GM21360 (cell line): ENCODE results near the gene FOXP1.
"Not testable (repeated sequence)": the region's sequence is repeated elsewhere in the genome, so short reads cannot be mapped to it uniquely, and the experiment has no call there.

Source experiments
- ATAC-seq: cut with Tn5 transposase; IDR thresholded peaks from one replicate; pipeline ENCODE4 v1.9.1; 2021; ENCODE audit warnings: mild to moderate bottlenecking, moderate library complexity; ENCODE audit not compliant: unreplicated experiment

Gene FOXP1

GRCh38 chr3:70975981-70976380 is 607.5 kb downstream of the FOXP1 start:
- ATAC-seq: not testable (repeated sequence)

- ATAC-seq: no peak
Observed at GRCh38 chr3:70974747-70975146, 608.8 kb downstream of the FOXP1 start.

- no peak for ATAC-seq
Observed at GRCh38 chr3:70973558-70973957, 610.0 kb downstream of the FOXP1 start.

GRCh38 chr3:70972855-70973254 is 610.7 kb downstream of the FOXP1 start:
- ATAC-seq: no peak

GRCh38 chr3:70970952-70971351 is 612.6 kb downstream of the FOXP1 start:
- no peak for ATAC-seq

GRCh38 chr3:70970171-70970570 is 613.4 kb downstream of the FOXP1 start:
- ATAC-seq: no peak

- ATAC-seq: no peak
Observed at GRCh38 chr3:70963431-70964275, 619.9 kb downstream of the FOXP1 start.

- no peak for ATAC-seq
Observed at GRCh38 chr3:70959506-70960291, 623.8 kb downstream of the FOXP1 start.

- ATAC-seq: no peak
Observed at GRCh38 chr3:70952033-70952747, 631.3 kb downstream of the FOXP1 start.

GRCh38 chr3:70951316-70951715 is 632.2 kb downstream of the FOXP1 start:
- ATAC-seq: no peak

GRCh38 chr3:70947579-70947978 is 635.9 kb downstream of the FOXP1 start:
- no peak for ATAC-seq

GRCh38 chr3:70943886-70944285 is 639.6 kb downstream of the FOXP1 start:
- no peak for ATAC-seq

GRCh38 chr3:70933105-70933810 is 650.3 kb downstream of the FOXP1 start:
- ATAC-seq: no peak

GRCh38 chr3:70930066-70930465 is 653.5 kb downstream of the FOXP1 start:
- ATAC-seq: no peak

GRCh38 chr3:70927239-70927638 is 656.3 kb downstream of the FOXP1 start:
- ATAC-seq: no peak

- ATAC-seq: no peak
Observed at GRCh38 chr3:70926835-70927234, 656.7 kb downstream of the FOXP1 start.

- no peak for ATAC-seq
Observed at GRCh38 chr3:70919661-70920060, 663.9 kb downstream of the FOXP1 start.

GRCh38 chr3:70919091-70919490 is 664.4 kb downstream of the FOXP1 start:
- ATAC-seq: no peak

GRCh38 chr3:70916375-70917055 is 667.0 kb downstream of the FOXP1 start:
- ATAC-seq: no peak

- ATAC-seq: no peak
Observed at GRCh38 chr3:70914862-70915261, 668.7 kb downstream of the FOXP1 start.
